GM21723 (cell line): ENCODE results near the gene ITGA11.
"Not testable (repeated sequence)": the region's sequence is repeated elsewhere in the genome, so short reads cannot be mapped to it uniquely, and the experiment has no call there.

Experiments
- ATAC-seq: cut with Tn5 transposase; IDR thresholded peaks from one replicate; pipeline ENCODE4 v1.9.1; 2021; ENCODE audit warnings: mild to moderate bottlenecking, moderate library complexity; ENCODE audit not compliant: unreplicated experiment

Gene ITGA11

GRCh38 chr15:68411735-68412134 is 20.2 kb downstream of the ITGA11 start:
- ATAC-seq = no peak

GRCh38 chr15:68411343-68411675 is 20.7 kb downstream of the ITGA11 start:
- no peak for ATAC-seq

GRCh38 chr15:68410466-68411342 is 21.3 kb downstream of the ITGA11 start:
- ATAC-seq = no peak

GRCh38 chr15:68409736-68410370 is 22.1 kb downstream of the ITGA11 start:
- ATAC-seq = no peak

GRCh38 chr15:68408971-68409370 is 23.0 kb downstream of the ITGA11 start:
- ATAC-seq = no peak

GRCh38 chr15:68407886-68408881 is 23.8 kb downstream of the ITGA11 start:
- no peak for ATAC-seq

GRCh38 chr15:68407141-68407885 is 24.6 kb downstream of the ITGA11 start:
- no peak for ATAC-seq

- ATAC-seq = no peak
Observed at GRCh38 chr15:68405378-68406250, 26.3 kb downstream of the ITGA11 start.

- ATAC-seq = no peak
Observed at GRCh38 chr15:68404056-68404798, 27.7 kb downstream of the ITGA11 start.

- no peak for ATAC-seq
Observed at GRCh38 chr15:68403161-68403941, 28.6 kb downstream of the ITGA11 start.

GRCh38 chr15:68402432-68403160 is 29.4 kb downstream of the ITGA11 start:
- no peak for ATAC-seq

- ATAC-seq = no peak
Observed at GRCh38 chr15:68401496-68402431, 30.2 kb downstream of the ITGA11 start.

GRCh38 chr15:68400066-68400456 is 31.9 kb downstream of the ITGA11 start:
- no peak for ATAC-seq

- ATAC-seq = no peak
Observed at GRCh38 chr15:68399096-68400065, 32.6 kb downstream of the ITGA11 start.

GRCh38 chr15:68397999-68398398 is 34.0 kb downstream of the ITGA11 start:
- ATAC-seq = not testable (repeated sequence)
